HEK293 (cell line): Measurements from ENCODE around the gene C21orf58.

Experiments
- CTCF ChIA-PET: fragments of 350-600 bp; formaldehyde crosslinking; extraction: SDS; loops from one replicate; lab custom pipeline; 2021; ENCODE audit warnings: antibody characterized with exemption; lab: Yijun Ruan, JAX
- POLR2A ChIA-PET: fragments of 300-600 bp; formaldehyde crosslinking; extraction: SDS; loops from one replicate; lab custom pipeline; 2020; ENCODE audit warnings: antibody characterized with exemption, inconsistent platforms; lab: Yijun Ruan, JAX
- H3K27ac ChIP-seq: fragments of 200-500 bp; sonication (Bioruptor generic); 2 replicates; pipeline ENCODE4 v1.5.1; 2014; ENCODE audit warnings: low read depth, low read length, control low read depth, inconsistent platforms; ENCODE audit errors: extremely low read depth
- H3K36me3 ChIP-seq, 2 experiments: fragments of 200-500 bp in 1 of 2; sonication (Bioruptor generic) in 1 of 2; 1 replicate in 1 of 2; 2 replicates in 1 of 2; pipeline ENCODE4 v1.5.1; 2014 to 2017; ENCODE audit warnings: inconsistent platforms in 2 of 2, low read length in 2 of 2; ENCODE audit not compliant: control insufficient read depth in 2 of 2, insufficient read depth in 1 of 2
- H3K4me1 ChIP-seq: fragments of 200-500 bp; sonication (Bioruptor generic); 2 replicates; pipeline ENCODE4 v1.5.1; 2014; ENCODE audit warnings: mild to moderate bottlenecking, low read length, inconsistent platforms; ENCODE audit not compliant: control insufficient read depth, insufficient read depth
- H3K4me3 ChIP-seq: 2 replicates; pipeline ENCODE4 v1.5.1; 2011; ENCODE audit warnings: low read depth, mild to moderate bottlenecking, control low read depth, low read length, moderate library complexity
- H3K9me3 ChIP-seq: fragments of 200-500 bp; sonication (Bioruptor generic); 2 replicates; pipeline ENCODE4 v1.5.1; 2014; ENCODE audit warnings: low read depth, low read length, inconsistent platforms; ENCODE audit not compliant: control insufficient read depth, insufficient read depth
- OSR2 ChIP-seq: fragments of 450-650 bp; formaldehyde crosslinking; IDR thresholded peaks from 2 replicates; pipeline ENCODE4 v1.5.1; 2016; ENCODE audit warnings: missing biosample characterization, missing genetic modification characterization
- PRDM6 ChIP-seq: fragments of 450-650 bp; formaldehyde crosslinking; IDR thresholded peaks from 2 replicates; pipeline ENCODE4 v1.5.1; 2017; ENCODE audit warnings: missing biosample characterization, missing genetic modification characterization
- WT1 ChIP-seq: fragments of 450-650 bp; formaldehyde crosslinking; IDR thresholded peaks from 2 replicates; pipeline ENCODE4 v1.5.1; 2016; ENCODE audit warnings: missing biosample characterization, missing genetic modification characterization
- ZBTB11 ChIP-seq: fragments of 450-650 bp; formaldehyde crosslinking; conservative IDR thresholded peaks from 2 replicates; pipeline ENCODE4 v1.5.1; 2016; ENCODE audit warnings: low read depth, missing biosample characterization, missing genetic modification characterization
- ZNF169 ChIP-seq: fragments of 450-650 bp; formaldehyde crosslinking; IDR thresholded peaks from 2 replicates; pipeline ENCODE4 v1.5.1; 2016; ENCODE audit warnings: missing biosample characterization, missing genetic modification characterization
- ZNF175 ChIP-seq: fragments of 450-650 bp; formaldehyde crosslinking; IDR thresholded peaks from 2 replicates; pipeline ENCODE4 v1.5.1; 2016; ENCODE audit warnings: missing biosample characterization, missing genetic modification characterization
- ZNF18 ChIP-seq: fragments of 450-650 bp; formaldehyde crosslinking; IDR thresholded peaks from 2 replicates; pipeline ENCODE4 v1.5.1; 2016; ENCODE audit warnings: missing biosample characterization, missing genetic modification characterization
- ZNF2 ChIP-seq: fragments of 450-650 bp; formaldehyde crosslinking; IDR thresholded peaks from 2 replicates; pipeline ENCODE4 v1.5.1; 2016; ENCODE audit warnings: missing biosample characterization, missing genetic modification characterization
- ZNF202 ChIP-seq: fragments of 450-650 bp; formaldehyde crosslinking; IDR thresholded peaks from 2 replicates; pipeline ENCODE4 v1.5.1; 2016; ENCODE audit warnings: missing biosample characterization, missing genetic modification characterization, borderline replicate concordance
- ZNF302 ChIP-seq: fragments of 450-650 bp; formaldehyde crosslinking; IDR thresholded peaks from 2 replicates; pipeline ENCODE4 v1.5.1; 2016; ENCODE audit warnings: missing biosample characterization, missing genetic modification characterization, low read depth
- ZNF416 ChIP-seq: fragments of 450-650 bp; formaldehyde crosslinking; IDR thresholded peaks from 2 replicates; pipeline ENCODE4 v1.5.1; 2016; ENCODE audit warnings: missing biosample characterization, missing genetic modification characterization
- ZNF426 ChIP-seq: fragments of 450-650 bp; formaldehyde crosslinking; IDR thresholded peaks from 2 replicates; pipeline ENCODE4 v1.5.1; 2017; ENCODE audit warnings: missing biosample characterization, missing genetic modification characterization, mild to moderate bottlenecking, inconsistent platforms, moderate library complexity
- ZNF544 ChIP-seq: fragments of 450-650 bp; formaldehyde crosslinking; IDR thresholded peaks from 2 replicates; pipeline ENCODE4 v1.5.0; 2017; ENCODE audit warnings: missing biosample characterization, missing genetic modification characterization
- ZNF654 ChIP-seq: fragments of 450-650 bp; formaldehyde crosslinking; IDR thresholded peaks from 2 replicates; pipeline ENCODE4 v1.5.1; 2016; ENCODE audit warnings: low read depth, missing biosample characterization, missing genetic modification characterization
- TF ChIP-seq, protein P1 (sequence below): fragments of 450-650 bp; formaldehyde crosslinking; IDR thresholded peaks from 2 replicates; pipeline ENCODE4; 2016; ENCODE audit warnings: missing biosample characterization, missing genetic modification characterization
- TF ChIP-seq, protein P2 (sequence below): fragments of 450-650 bp; formaldehyde crosslinking; IDR thresholded peaks from 2 replicates; pipeline ENCODE4 v1.5.1; 2016; ENCODE audit warnings: missing biosample characterization, missing genetic modification characterization

The C21orf58 gene

DNA sequence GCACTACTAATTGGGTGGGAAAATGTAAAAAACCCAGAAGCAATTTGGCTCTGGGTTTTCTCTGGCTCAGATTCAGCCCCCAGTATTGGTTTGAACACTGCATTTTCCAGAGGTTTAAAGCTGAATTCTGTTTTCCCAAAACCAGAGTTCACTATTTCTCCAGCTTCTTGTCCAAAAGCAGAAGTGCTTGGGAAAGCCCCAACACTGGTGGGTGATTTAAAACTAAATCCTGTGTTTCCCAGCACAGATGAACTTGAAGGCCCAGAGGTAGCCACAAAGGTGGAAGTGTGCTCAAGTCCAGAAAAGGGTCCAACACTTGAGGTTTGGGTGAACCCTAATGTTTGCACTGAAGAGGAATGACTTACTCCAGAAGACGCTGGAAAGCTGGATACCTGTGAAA, 38.9 kb downstream of the C21orf58 start:
- CTCF ChIA-PET, result interaction anchor here (0.6 to 1.7 kb wide), 3 partner anchors 29 to 314 kb away, joined by 3 to 7 read pairs (median 4); no protein-coding TSS in a partner anchor
- no peak overlapping the region for H3K27ac ChIP-seq
- H3K9me3 ChIP-seq, result no peaks in the 10 kb centered on the region
- peaks cover 4% of the 10 kb centered on the region; the same call in 1 of the 2 replicates for H3K4me1 ChIP-seq
- POLR2A ChIA-PET, result interaction anchor here (2.0 kb wide), 2 partner anchors 12 to 41 kb away, joined by 8 to 9 read pairs; no protein-coding TSS in a partner anchor
- H3K4me3 ChIP-seq, result peak overlapping the region; percentile 61
- TF ChIP-seq, protein P1, sequence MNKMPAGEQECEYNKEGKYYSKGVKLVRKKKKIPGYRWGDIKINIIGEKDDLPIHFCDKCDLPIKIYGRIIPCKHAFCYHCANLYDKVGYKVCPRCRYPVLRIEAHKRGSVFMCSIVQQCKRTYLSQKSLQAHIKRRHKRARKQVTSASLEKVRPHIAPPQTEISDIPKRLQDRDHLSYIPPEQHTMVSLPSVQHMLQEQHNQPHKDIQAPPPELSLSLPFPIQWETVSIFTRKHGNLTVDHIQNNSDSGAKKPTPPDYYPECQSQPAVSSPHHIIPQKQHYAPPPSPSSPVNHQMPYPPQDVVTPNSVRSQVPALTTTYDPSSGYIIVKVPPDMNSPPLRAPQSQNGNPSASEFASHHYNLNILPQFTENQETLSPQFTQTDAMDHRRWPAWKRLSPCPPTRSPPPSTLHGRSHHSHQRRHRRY (tag by site-specific recombination), result no peak
- TF ChIP-seq ZNF302 (tag by site-specific recombination) (no peak), ZNF2 (no peak), PRDM6 (tag by site-specific recombination) (no peak), ZNF426 (tag by site-specific recombination) (no peak), ZNF654 (tag by site-specific recombination) (no peak)
- H3K36me3 ChIP-seq, result peaks cover 32 to 54% of the 10 kb centered on the region in 2 experiments

- H3K4me1 ChIP-seq, result peaks cover 4% of the 10 kb centered on the region; the same call in 1 of the 2 replicates
- H3K36me3 ChIP-seq, result peaks cover 37 to 58% of the 10 kb centered on the region in 2 experiments
- no peaks in the 10 kb centered on the region for H3K9me3 ChIP-seq
- no peak overlapping the region; the same call in 1 of the 2 replicates for H3K4me3 ChIP-seq
- CTCF ChIA-PET, result no interaction called here
- TF ChIP-seq OSR2 (tag by site-specific recombination) (no peak), ZNF169 (tag by site-specific recombination) (no peak)
- TF ChIP-seq, protein P2, sequence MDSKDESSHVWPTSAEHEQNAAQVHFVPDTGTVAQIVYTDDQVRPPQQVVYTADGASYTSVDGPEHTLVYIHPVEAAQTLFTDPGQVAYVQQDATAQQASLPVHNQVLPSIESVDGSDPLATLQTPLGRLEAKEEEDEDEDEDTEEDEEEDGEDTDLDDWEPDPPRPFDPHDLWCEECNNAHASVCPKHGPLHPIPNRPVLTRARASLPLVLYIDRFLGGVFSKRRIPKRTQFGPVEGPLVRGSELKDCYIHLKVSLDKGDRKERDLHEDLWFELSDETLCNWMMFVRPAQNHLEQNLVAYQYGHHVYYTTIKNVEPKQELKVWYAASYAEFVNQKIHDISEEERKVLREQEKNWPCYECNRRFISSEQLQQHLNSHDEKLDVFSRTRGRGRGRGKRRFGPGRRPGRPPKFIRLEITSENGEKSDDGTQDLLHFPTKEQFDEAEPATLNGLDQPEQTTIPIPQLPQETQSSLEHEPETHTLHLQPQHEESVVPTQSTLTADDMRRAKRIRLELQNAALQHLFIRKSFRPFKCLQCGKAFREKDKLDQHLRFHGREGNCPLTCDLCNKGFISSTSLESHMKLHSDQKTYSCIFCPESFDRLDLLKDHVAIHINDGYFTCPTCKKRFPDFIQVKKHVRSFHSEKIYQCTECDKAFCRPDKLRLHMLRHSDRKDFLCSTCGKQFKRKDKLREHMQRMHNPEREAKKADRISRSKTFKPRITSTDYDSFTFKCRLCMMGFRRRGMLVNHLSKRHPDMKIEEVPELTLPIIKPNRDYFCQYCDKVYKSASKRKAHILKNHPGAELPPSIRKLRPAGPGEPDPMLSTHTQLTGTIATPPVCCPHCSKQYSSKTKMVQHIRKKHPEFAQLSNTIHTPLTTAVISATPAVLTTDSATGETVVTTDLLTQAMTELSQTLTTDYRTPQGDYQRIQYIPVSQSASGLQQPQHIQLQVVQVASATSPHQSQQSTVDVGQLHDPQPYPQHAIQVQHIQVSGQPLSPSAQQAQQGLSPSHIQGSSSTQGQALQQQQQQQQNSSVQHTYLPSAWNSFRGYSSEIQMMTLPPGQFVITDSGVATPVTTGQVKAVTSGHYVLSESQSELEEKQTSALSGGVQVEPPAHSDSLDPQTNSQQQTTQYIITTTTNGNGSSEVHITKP (tag by site-specific recombination), result peak; percentile 49; the same call in 1 of the 2 replicates
- POLR2A ChIA-PET, result interaction anchor here (2.0 kb wide), 1 partner anchor 13 kb away, joined by 8 read pairs; no protein-coding TSS in a partner anchor
- H3K27ac ChIP-seq, result no peak overlapping the region
These were observed 39.5 kb downstream of the C21orf58 start for GRCh38 chr21:46284077-46284644.

- POLR2A ChIA-PET, result no interaction called here
- CTCF ChIA-PET, result interaction anchor here (0.7 to 1.0 kb wide), 3 partner anchors 9 to 132 kb away, joined by 3 read pairs; no protein-coding TSS in a partner anchor
- H3K9me3 ChIP-seq, result no peaks in the 10 kb centered on the region
- peaks cover 92 to 93% of the 10 kb centered on the region in 2 experiments for H3K36me3 ChIP-seq
- no peak overlapping the region for H3K27ac ChIP-seq
- no peak overlapping the region for H3K4me3 ChIP-seq
- no peaks in the 10 kb centered on the region for H3K4me1 ChIP-seq
- TF ChIP-seq ZNF202 (tag by site-specific recombination) (no peak), ZNF18 (tag by site-specific recombination) (no peak), ZBTB11 (tag by site-specific recombination) (no peak), ZNF544 (tag by site-specific recombination) (no peak), ZNF175 (tag by site-specific recombination) (no peak), WT1 (tag by site-specific recombination) (no peak), ZNF416 (tag by site-specific recombination) (no peak)
- TF ChIP-seq, protein P1 (tag by site-specific recombination), result no peak
These were observed 48.8 kb downstream of the C21orf58 start for GRCh38 chr21:46274797-46275390.
